Tibial nerve (tissue), 3 donors: ENCODE results near the gene STON2.

Source experiments
- POLR2A ChIP-seq, 2 donors: fragments of 450-650 bp; IDR thresholded peaks; one replicate each; pipeline ENCODE4 v1.6.1; 2017; ENCODE audit warnings: antibody characterized with exemption in 2 of 2, mild to moderate bottlenecking in 2 of 2, moderate library complexity in 2 of 2
- TF ChIP-seq, protein P1 (sequence below), 5 experiments: fragments of 200-600 bp in 3 of 5; fragments of 450-650 bp in 2 of 5; sonication (generic) in 3 of 5; IDR thresholded peaks; one replicate each; pipeline ENCODE4 v1.5.1; 2016 to 2019; ENCODE audit warnings: antibody characterized with exemption in 5 of 5, mild to moderate bottlenecking in 3 of 5, moderate library complexity in 2 of 5

DNA sequence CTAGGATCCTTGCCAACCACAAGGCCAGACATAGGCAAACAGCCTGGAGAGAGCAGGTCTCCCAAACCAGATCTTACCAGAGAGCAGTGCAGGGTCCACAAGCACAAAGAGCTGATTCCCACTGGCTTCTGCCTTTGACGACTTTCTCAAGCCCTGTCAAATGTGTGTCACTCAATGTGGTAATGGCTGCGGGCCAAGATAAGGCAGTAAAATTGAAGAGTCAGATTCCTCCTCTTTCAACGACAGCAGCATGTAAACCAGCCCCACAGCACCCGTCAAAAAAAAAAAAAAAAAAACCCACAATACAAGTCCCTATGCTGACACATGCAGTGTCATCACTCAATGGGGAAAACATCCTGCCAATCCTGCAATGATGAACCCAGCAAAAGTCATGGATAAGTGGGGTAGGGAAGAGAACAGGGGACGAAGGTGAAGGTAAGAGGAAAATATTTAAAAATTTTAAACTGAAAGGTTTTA lies at the start of gene STON2:
- TF ChIP-seq POLR2A (IDR thresholded peaks at IDR 0.05) = no peak
- TF ChIP-seq, protein P1, sequence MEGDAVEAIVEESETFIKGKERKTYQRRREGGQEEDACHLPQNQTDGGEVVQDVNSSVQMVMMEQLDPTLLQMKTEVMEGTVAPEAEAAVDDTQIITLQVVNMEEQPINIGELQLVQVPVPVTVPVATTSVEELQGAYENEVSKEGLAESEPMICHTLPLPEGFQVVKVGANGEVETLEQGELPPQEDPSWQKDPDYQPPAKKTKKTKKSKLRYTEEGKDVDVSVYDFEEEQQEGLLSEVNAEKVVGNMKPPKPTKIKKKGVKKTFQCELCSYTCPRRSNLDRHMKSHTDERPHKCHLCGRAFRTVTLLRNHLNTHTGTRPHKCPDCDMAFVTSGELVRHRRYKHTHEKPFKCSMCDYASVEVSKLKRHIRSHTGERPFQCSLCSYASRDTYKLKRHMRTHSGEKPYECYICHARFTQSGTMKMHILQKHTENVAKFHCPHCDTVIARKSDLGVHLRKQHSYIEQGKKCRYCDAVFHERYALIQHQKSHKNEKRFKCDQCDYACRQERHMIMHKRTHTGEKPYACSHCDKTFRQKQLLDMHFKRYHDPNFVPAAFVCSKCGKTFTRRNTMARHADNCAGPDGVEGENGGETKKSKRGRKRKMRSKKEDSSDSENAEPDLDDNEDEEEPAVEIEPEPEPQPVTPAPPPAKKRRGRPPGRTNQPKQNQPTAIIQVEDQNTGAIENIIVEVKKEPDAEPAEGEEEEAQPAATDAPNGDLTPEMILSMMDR (IDR thresholded peaks at IDR 0.05) = no peak
